ENCODE data around the gene TASP1.

DNA sequence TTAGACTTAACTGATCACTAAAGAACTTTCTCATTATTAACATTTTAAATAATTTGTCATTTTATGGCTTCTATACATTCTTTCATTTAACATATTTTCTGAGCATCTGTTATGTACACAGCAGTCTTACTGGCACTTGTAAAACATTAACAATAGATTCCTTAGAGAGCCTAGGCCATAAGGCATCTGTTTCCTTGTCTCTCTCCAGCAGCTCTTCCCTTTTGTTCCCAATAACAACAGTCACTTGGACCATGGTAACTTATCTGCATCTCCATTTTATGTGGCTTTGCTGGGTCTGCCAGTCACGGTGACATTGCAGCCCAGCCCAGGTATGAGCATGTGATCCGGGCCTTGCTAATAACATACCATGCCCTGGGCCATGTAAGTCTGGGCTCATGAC, 11.7 kb upstream of the TASP1 start:
- TF ChIP-seq, protein P1, sequence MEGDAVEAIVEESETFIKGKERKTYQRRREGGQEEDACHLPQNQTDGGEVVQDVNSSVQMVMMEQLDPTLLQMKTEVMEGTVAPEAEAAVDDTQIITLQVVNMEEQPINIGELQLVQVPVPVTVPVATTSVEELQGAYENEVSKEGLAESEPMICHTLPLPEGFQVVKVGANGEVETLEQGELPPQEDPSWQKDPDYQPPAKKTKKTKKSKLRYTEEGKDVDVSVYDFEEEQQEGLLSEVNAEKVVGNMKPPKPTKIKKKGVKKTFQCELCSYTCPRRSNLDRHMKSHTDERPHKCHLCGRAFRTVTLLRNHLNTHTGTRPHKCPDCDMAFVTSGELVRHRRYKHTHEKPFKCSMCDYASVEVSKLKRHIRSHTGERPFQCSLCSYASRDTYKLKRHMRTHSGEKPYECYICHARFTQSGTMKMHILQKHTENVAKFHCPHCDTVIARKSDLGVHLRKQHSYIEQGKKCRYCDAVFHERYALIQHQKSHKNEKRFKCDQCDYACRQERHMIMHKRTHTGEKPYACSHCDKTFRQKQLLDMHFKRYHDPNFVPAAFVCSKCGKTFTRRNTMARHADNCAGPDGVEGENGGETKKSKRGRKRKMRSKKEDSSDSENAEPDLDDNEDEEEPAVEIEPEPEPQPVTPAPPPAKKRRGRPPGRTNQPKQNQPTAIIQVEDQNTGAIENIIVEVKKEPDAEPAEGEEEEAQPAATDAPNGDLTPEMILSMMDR (IDR thresholded peaks at IDR 0.05), result no peak
- no peak for TF ChIP-seq POLR2A (IDR thresholded peaks at IDR 0.05)
